Measurements from ENCODE around the gene LRRC34. TPM values are rescaled to one million over a fixed set of nuclear protein-coding genes. Genes with fewer than 3 reads are reported as not detected.

Gene LRRC34
- total RNA-seq = 4.3 to 5.3 TPM (median 5.1 TPM) in 3 replicates

GRCh38 chr3:169812332-169813235 is at the start of gene LRRC34, which contains the start of gene LRRIQ4:
Gene LRRC34, minus strand, starts transcription at chr3:169812904. Its CDS starts 356 bp downstream, at chr3:169812548.
Gene LRRIQ4, plus strand, starts transcription at chr3:169812870. Its CDS starts 9,052 bp downstream, at chr3:169821922.
- Mint-ChIP-seq H3K9me3 (peaks cover 18% of the 10 kb centered on the region), H3K36me3 (peaks cover 10% of the 10 kb centered on the region), H3K27me3 (ENCODE audit: low read depth) (no peaks in the 10 kb centered on the region), H3K4me1 (peaks cover 22% of the 10 kb centered on the region), H3K4me3 (peak within 1 kb of the TSS; percentile 88), H3K27ac (peak within 1 kb of the TSS; percentile 90)
- DNase-seq (ENCODE audit: low spot score in 2 of 2, unreplicated experiment in 2 of 2) = peak; percentile 52 to 73
- TF ChIP-seq, protein P1, sequence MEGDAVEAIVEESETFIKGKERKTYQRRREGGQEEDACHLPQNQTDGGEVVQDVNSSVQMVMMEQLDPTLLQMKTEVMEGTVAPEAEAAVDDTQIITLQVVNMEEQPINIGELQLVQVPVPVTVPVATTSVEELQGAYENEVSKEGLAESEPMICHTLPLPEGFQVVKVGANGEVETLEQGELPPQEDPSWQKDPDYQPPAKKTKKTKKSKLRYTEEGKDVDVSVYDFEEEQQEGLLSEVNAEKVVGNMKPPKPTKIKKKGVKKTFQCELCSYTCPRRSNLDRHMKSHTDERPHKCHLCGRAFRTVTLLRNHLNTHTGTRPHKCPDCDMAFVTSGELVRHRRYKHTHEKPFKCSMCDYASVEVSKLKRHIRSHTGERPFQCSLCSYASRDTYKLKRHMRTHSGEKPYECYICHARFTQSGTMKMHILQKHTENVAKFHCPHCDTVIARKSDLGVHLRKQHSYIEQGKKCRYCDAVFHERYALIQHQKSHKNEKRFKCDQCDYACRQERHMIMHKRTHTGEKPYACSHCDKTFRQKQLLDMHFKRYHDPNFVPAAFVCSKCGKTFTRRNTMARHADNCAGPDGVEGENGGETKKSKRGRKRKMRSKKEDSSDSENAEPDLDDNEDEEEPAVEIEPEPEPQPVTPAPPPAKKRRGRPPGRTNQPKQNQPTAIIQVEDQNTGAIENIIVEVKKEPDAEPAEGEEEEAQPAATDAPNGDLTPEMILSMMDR (IDR thresholded peaks at IDR 0.05; ENCODE audit: unreplicated experiment) = no peak

GRCh38 chr3:169861871-169862270 is 49.2 kb upstream of the LRRC34 start:
- H3K36me3 Mint-ChIP-seq = no peaks in the 10 kb centered on the region
- no peaks in the 10 kb centered on the region for H3K9me3 Mint-ChIP-seq
- H3K4me3 Mint-ChIP-seq = no peak overlapping the region
- H3K27ac Mint-ChIP-seq = no peak overlapping the region
- peaks cover 6% of the 10 kb centered on the region for H3K4me1 Mint-ChIP-seq
- no peak for DNase-seq (ENCODE audit: low spot score in 2 of 2, unreplicated experiment in 2 of 2)
- peaks cover 3% of the 10 kb centered on the region for H3K27me3 Mint-ChIP-seq (ENCODE audit: low read depth)
- TF ChIP-seq, protein P1 (IDR thresholded peaks at IDR 0.05; ENCODE audit: unreplicated experiment) = no peak

DNA sequence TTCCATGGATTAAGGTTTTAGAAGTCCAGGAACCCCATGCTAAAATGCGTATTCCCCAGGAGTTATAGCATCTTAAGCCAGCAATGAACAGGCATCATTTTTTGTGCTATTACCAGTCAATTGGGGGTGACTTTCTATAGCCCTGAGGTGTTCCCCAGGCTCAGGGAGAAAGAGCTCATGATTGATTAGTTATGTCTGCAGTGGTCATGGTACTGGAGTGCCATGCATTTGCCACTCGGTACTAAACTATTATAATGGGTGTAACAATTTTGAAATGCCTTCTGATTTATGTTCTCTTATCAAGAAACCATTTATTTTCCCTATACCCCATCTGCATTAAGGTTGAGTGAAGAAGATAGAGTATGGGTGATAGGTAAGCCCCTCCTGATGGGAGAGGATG is 45.1 kb upstream of the LRRC34 start:
- Mint-ChIP-seq H3K36me3 (no peaks in the 10 kb centered on the region), H3K27ac (no peak overlapping the region), H3K4me3 (no peak overlapping the region), H3K4me1 (peaks cover 6% of the 10 kb centered on the region), H3K9me3 (no peaks in the 10 kb centered on the region), H3K27me3 (ENCODE audit: low read depth) (peaks cover 17% of the 10 kb centered on the region)
- TF ChIP-seq, protein P1 (IDR thresholded peaks at IDR 0.05; ENCODE audit: unreplicated experiment) = no peak
- no peak for DNase-seq (ENCODE audit: low spot score in 2 of 2, unreplicated experiment in 2 of 2)

GRCh38 chr3:169855514-169855913 is 42.8 kb upstream of the LRRC34 start:
- H3K36me3 Mint-ChIP-seq = no peaks in the 10 kb centered on the region
- H3K27ac Mint-ChIP-seq = no peak overlapping the region
- peaks cover 17% of the 10 kb centered on the region for H3K27me3 Mint-ChIP-seq (ENCODE audit: low read depth)
- DNase-seq (ENCODE audit: low spot score in 2 of 2, unreplicated experiment in 2 of 2) = no peak
- H3K4me1 Mint-ChIP-seq = no peaks in the 10 kb centered on the region
- no peak overlapping the region for H3K4me3 Mint-ChIP-seq
- TF ChIP-seq, protein P1 (IDR thresholded peaks at IDR 0.05; ENCODE audit: unreplicated experiment) = no peak
- H3K9me3 Mint-ChIP-seq = no peaks in the 10 kb centered on the region

DNA sequence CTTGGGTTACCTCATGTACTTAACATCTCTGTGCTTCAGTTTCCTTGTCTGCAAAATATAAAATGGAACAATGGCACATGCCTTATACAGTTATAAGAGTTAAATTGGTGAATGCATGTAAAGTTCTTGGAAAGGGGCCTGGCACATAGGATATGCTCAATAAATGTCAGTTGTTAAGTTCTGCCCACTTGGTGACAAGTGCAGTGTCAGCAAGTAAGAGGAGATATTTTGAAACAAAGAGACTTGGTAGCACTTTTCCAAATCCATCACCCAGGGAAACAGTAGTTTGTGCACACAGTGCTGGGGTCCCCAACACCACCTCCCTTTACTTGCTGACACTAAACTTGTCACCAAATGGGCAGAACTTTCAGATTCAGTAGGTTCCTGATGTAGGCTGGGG is 37.9 kb upstream of the LRRC34 start:
- no peak for DNase-seq (ENCODE audit: low spot score in 2 of 2, unreplicated experiment in 2 of 2)
- TF ChIP-seq, protein P1 (IDR thresholded peaks at IDR 0.05; ENCODE audit: unreplicated experiment) = no peak
- no peak overlapping the region for H3K4me3 Mint-ChIP-seq
- no peaks in the 10 kb centered on the region for H3K4me1 Mint-ChIP-seq
- peaks cover 10% of the 10 kb centered on the region for H3K27me3 Mint-ChIP-seq (ENCODE audit: low read depth)
- no peaks in the 10 kb centered on the region for H3K9me3 Mint-ChIP-seq
- no peak overlapping the region for H3K27ac Mint-ChIP-seq
- H3K36me3 Mint-ChIP-seq = no peaks in the 10 kb centered on the region

All from mesothelial cell of epicardium (in vitro differentiated cells).